Adrenal gland (tissue), 12 donors: Measurements from ENCODE around the gene APOO. TPM values are rescaled to one million over a fixed set of nuclear protein-coding genes. Genes with fewer than 3 reads are reported as not detected.

Source experiments
- DNase-seq, 7 donors: peaks; one replicate each; pipeline ENCODE4 v3.0.0-alpha.2; 2019 to 2020
- H3K27ac ChIP-seq, 5 donors: fragments of 200-600 bp; sonication (generic) in 4 of 5; 1 replicate in 3 of 5; 2 replicates in 2 of 5; pipeline versions ENCODE4 v1.5.1 to v1.8.0; 2016 to 2020; ENCODE audit warnings: mild to moderate bottlenecking in 1 of 5
- H3K27me3 ChIP-seq: fragments of 200-600 bp; 2 replicates; pipeline ENCODE4 v1.8.0; 2021
- H3K36me3 ChIP-seq, 2 donors: fragments of 200-600 bp; replicated peaks in 1 of 2; 1 replicate in 1 of 2; 2 replicates in 1 of 2; pipeline versions ENCODE4 v1.5.1 to v1.8.0; 2018 to 2022
- H3K4me1 ChIP-seq, 2 donors: fragments of 200-600 bp; replicated peaks in 1 of 2; 1 replicate in 1 of 2; 2 replicates in 1 of 2; pipeline versions ENCODE4 v1.5.1 to v1.8.0; 2018 to 2021
- H3K4me3 ChIP-seq, 4 donors: fragments of 200-600 bp; sonication (generic) in 3 of 4; one replicate each; pipeline ENCODE4 v1.5.1; 2016 to 2018
- H3K9me3 ChIP-seq, 3 donors: fragments of 200-600 bp; sonication (generic) in 1 of 3; replicated peaks in 1 of 3; 1 replicate in 2 of 3; 2 replicates in 1 of 3; pipeline versions ENCODE4 v1.5.1 to v1.8.0; 2016 to 2021
- CTCF ChIP-seq, 6 experiments: fragments of 450-650 bp in 4 of 6; fragments of 200-600 bp in 2 of 6; sonication (generic) in 1 of 6; IDR thresholded peaks; 1 replicate in 5 of 6; 2 replicates in 1 of 6; pipeline versions ENCODE4 v1.5.1 to v1.8.0; 2016 to 2021; ENCODE audit warnings: antibody characterized with exemption in 6 of 6, mild to moderate bottlenecking in 2 of 6, moderate library complexity in 1 of 6
- POLR2A ChIP-seq, 2 donors: fragments of 450-650 bp; IDR thresholded peaks; one replicate each; pipeline ENCODE4 v1.6.1; 2017; ENCODE audit warnings: antibody characterized with exemption in 2 of 2, mild to moderate bottlenecking in 2 of 2, moderate library complexity in 1 of 2
- WGBS, 4 donors: extraction: QIAGEN DNeasy Blood & Tissue Kit in 2 of 4; methylation state at CpG; one replicate each; pipeline versions ENCODE4 v1.1.5 to v1.1.7; 2013 to 2017; 5-methylcytosine and 5-hydroxymethylcytosine counted together
- intact Hi-C, 2 donors: fragments of 100-400 bp; cut with DNase I; formaldehyde crosslinking; loops; one replicate each; pipeline versions ENCODE4 v1.14.1 to v1.15.0; 2022 to 2023
- polyA plus RNA-seq, 3 donors: library from polyadenylated mRNA; stranded (reverse); fragments of 200-250 nt in 2 of 3; fragments of 350-450 nt in 1 of 3; fragmentation: Illumina TruSeq in 1 of 3; extraction: RNeasy Lipid Tissue Mini Kit (QIAGEN cat#74804) in 1 of 3; gene quantifications; one replicate each; pipeline ENCODE4 v1.2.3, GENCODE V29; 2013 to 2014
- total RNA-seq, 9 donors: library from RNA; depleted of rRNA in 4 of 9; stranded (reverse); fragments of >200 nt in 4 of 9; fragments of 120-200 nt in 1 of 9; fragmentation: NEBNext Ultra II Directional in 1 of 9; extraction: Animal tissue kit (Norgen Biotek cat#: 25700) in 1 of 9; gene quantifications; one replicate each; pipeline versions ENCODE4 v1.1.0 to v1.2.4, GENCODE V29; 2013 to 2023
- donor health status: healthy with polysubstance abuse.
- donor health status: Bipolar disorder and iron deficiency.
- donor health status: DM: yes; HTN: yes; CAD: no.
- donor health status: DM: no; HTN: no; CAD: no.
- donor health status: DM: no; HTN: no; CAD: no.
- donor health status: DM: yes; HTN: yes; CAD: no.

APOO gene
- total and polyA plus RNA-seq, 12 donors, result 12.9 to 177 (median 27.3) TPM

DNA sequence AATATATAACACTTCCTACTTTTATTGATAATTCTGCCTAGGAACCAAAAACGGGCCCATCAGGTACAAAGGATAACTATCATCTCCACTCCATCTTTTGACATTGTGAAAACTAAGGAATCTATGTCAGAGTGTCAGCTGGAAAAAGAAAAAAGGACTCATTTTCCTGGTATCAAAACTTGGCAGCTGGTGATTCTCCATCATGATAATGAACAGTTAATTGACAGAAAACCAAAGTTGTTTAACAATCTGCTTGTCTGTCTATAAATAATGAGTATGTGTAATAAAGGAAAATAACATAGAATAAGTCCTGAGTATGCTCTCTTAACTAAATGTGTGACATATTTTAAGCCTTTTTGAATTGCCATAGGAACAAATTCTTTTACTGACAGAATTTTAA is 31.5 kb upstream of the APOO start:
- WGBS, 4 donors, result 35 to 50% (median 41%) methylated on average over 1 of the region's 1 CpG
- H3K36me3 ChIP-seq, result no peaks in the 10 kb centered on the region
- TF ChIP-seq CTCF (IDR thresholded peaks at IDR 0.05) (no peak), POLR2A (IDR thresholded peaks at IDR 0.05) (no peak)
- H3K4me1 ChIP-seq, result peaks cover 0 to 6% of the 10 kb centered on the region in 2 donors
- H3K27me3 ChIP-seq, result no peaks in the 10 kb centered on the region
- H3K27ac ChIP-seq, result no peak overlapping the region
- DNase-seq, result no peak
- H3K4me3 ChIP-seq, result no peak overlapping the region
- no peaks in the 10 kb centered on the region for H3K9me3 ChIP-seq
- intact Hi-C loops, result no loop called here

DNA sequence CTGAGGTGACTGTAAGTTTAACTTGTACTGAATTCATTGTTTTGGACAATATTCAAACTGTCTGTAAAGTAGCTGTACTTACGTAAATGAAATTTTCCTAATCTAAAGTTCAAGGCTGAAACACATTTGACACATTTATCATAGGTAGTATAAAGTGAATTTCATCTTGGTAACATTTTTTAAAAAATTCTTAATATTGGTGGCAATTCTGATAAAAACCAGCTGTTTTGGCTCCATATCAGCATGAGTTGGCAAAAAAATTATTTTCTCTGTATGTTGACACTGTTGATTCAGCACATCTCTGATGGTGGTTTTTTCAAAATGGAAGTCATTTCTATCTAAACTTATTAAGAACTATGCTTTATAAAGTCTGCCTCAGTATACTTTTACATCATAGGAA is 31.0 kb upstream of the APOO start:
- DNase-seq, result no peak
- intact Hi-C loops, result no loop called here
- no peaks in the 10 kb centered on the region for H3K9me3 ChIP-seq
- no peaks in the 10 kb centered on the region for H3K27me3 ChIP-seq
- H3K4me3 ChIP-seq, result no peak overlapping the region
- WGBS, 4 donors, result 17 to 40% (median 37%) methylated on average over 1 of the region's 1 CpG
- H3K4me1 ChIP-seq, result peaks cover 0 to 6% of the 10 kb centered on the region in 2 donors
- H3K27ac ChIP-seq, result no peak overlapping the region
- H3K36me3 ChIP-seq, result no peaks in the 10 kb centered on the region
- no peak for TF ChIP-seq POLR2A (IDR thresholded peaks at IDR 0.05)
- TF ChIP-seq CTCF (IDR thresholded peaks at IDR 0.05), result no peak

DNA sequence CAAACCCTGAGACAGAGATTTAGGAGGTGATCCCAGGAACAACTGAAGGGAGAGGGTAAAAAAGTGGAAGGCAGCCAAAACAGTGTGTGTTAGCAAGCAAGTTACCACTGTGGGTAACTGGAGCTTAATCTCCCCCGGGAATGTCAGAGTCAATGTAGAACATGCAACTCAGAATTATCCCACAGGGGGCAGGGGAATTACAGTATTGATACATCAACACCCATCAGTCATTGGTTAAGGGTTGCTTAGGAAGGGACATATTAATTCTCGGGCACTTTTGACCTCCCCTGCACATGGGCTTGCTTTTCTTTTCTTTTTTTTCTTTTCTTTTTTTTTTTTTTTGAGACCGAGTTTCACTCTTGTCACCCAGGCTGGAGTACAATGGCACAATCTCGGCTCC is 29.4 kb upstream of the APOO start:
- Histone ChIP-seq H3K4me3 (no peak overlapping the region), H3K27me3 (no peaks in the 10 kb centered on the region), H3K36me3 (no peaks in the 10 kb centered on the region), H3K4me1 (peaks cover 0 to 6% of the 10 kb centered on the region in 2 donors), H3K27ac (no peak overlapping the region), H3K9me3 (no peaks in the 10 kb centered on the region)
- TF ChIP-seq CTCF (IDR thresholded peaks at IDR 0.05), result no peak
- no peak for TF ChIP-seq POLR2A (IDR thresholded peaks at IDR 0.05)
- intact Hi-C loops, result no loop called here
- DNase-seq, result no peak
- WGBS, 4 donors, result 73 to 92% (median 89%) methylated on average over 4 of the region's 4 CpGs

DNA sequence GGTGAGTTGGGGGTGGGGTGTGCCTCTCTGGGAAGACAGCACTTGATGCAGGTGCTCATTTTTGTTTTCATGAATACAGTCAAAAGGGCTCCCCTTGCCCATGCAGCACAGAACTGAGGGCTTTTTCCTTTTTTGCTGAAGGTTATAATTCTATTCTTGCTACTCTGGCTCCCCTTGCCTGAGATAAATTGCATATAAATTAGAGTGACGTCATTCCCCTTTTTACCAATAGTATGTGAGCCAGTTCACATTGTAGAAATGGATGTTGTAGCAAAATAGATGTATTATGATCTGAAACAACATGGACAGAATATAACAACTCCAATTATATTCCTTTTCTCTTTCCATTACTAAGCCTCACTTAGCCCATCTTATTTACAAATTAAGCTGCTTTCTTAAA is 28.4 kb upstream of the APOO start:
- intact Hi-C loops, result no loop called here
- Histone ChIP-seq H3K9me3 (no peaks in the 10 kb centered on the region), H3K36me3 (no peaks in the 10 kb centered on the region), H3K27ac (no peak overlapping the region), H3K4me1 (peaks cover 0 to 6% of the 10 kb centered on the region in 2 donors), H3K4me3 (no peak overlapping the region), H3K27me3 (no peaks in the 10 kb centered on the region)
- TF ChIP-seq CTCF (IDR thresholded peaks at IDR 0.05) (no peak), POLR2A (IDR thresholded peaks at IDR 0.05) (no peak)
- 3 to 30% (median 12%) methylated on average over 1 of the region's 1 CpG for WGBS, 4 donors
- no peak for DNase-seq
